ENCODE results near the gene TMPRSS9.

- TF ChIP-seq CTCF (IDR thresholded peaks at IDR 0.05) (no peak), POLR2A (IDR thresholded peaks at IDR 0.05) (no peak)
These were observed at the start of gene TMPRSS9 for GRCh38 chr19:2359992-2360685.

Data from adrenal gland (tissue), 5 donors.